Measurements from ENCODE around the gene TBX6. TPM values are rescaled to one million over a fixed set of nuclear protein-coding genes. Genes with fewer than 3 reads are reported as not detected.

Gene TBX6
- total RNA-seq, 1 experiment from 2014 or later: 1.4 TPM

GRCh38 chr16:30051518-30051917, 40.2 kb downstream of the TBX6 start:
- ChIA-PET CTCF (interaction anchor here (0.7 kb wide), 1 partner anchor 122 kb away, joined by 4 read pairs; no protein-coding TSS in a partner anchor), POLR2A (interaction anchor here (0.6 kb wide), 1 partner anchor 130 kb away, joined by 4 read pairs; no protein-coding TSS in a partner anchor), RAD21 (ENCODE audit: low non-redundant PET in 1 of 2, low total read pairs in 2 of 2, uncharacterized antibody in 2 of 2, unreplicated experiment in 2 of 2) (no interaction called here)
- Histone ChIP-seq H3K4me1 (ENCODE audit: control insufficient read depth in 1 of 2, insufficient read depth in 2 of 2, low read length in 2 of 2) (peaks cover 8 to 42% of the 10 kb centered on the region in 2 experiments; a peak in 3 of 4 replicates), H3K79me2 (ENCODE audit: insufficient read depth, low read length) (peaks cover 7% of the 10 kb centered on the region), H3K4me3 (replicated peaks in 1 of 2; ENCODE audit: low read depth in 1 of 2, low read length in 2 of 2) (no peak overlapping the region), H3K4me2 (ENCODE audit: low read length) (peak overlapping the region; percentile 20), H3K36me3 (ENCODE audit: control insufficient read depth in 1 of 2, insufficient read depth in 2 of 2, low read length in 2 of 2) (no peaks in the 10 kb centered on the region), H4K20me1 (ENCODE audit: insufficient read depth) (no peaks in the 10 kb centered on the region), H3K27ac (ENCODE audit: low read depth, low read length) (no peak overlapping the region), H3K9me2 (ENCODE audit: insufficient read depth) (no peaks in the 10 kb centered on the region), H3K9ac (ENCODE audit: low read length) (peak overlapping the region; percentile 30), H3K9me3 (ENCODE audit: control insufficient read depth in 1 of 2, insufficient read depth in 1 of 2, low read depth in 1 of 2, low read length in 2 of 2) (no peaks in the 10 kb centered on the region), H2AFZ (ENCODE audit: low read depth, low read length, poor library complexity, severe bottlenecking) (no peak overlapping the region), H3K27me3 (ENCODE audit: insufficient read depth, low read length) (no peaks in the 10 kb centered on the region)
- BruUV-seq (replicated peaks): no TSS peak
- no peak for DNase-seq (ENCODE audit: low read depth, low spot score)
- no peak for TF ChIP-seq JUND (IDR thresholded peaks at IDR 0.05)
- TF ChIP-seq YY1 (IDR thresholded peaks at IDR 0.05; ENCODE audit: extremely low read depth, insufficient replicate concordance, low read depth, low read length): no peak
- TF ChIP-seq EZH2 (IDR thresholded peaks at IDR 0.05): no peak
- TF ChIP-seq ELF1 (IDR thresholded peaks at IDR 0.05; ENCODE audit: borderline replicate concordance, low read depth): no peak
- no peak for TF ChIP-seq EZH2phosphoT487 (IDR thresholded peaks at IDR 0.05; ENCODE audit: borderline replicate concordance)
- TF ChIP-seq EGR1 (IDR thresholded peaks at IDR 0.05; ENCODE audit: low read depth): no peak
- no peak for TF ChIP-seq SRF (IDR thresholded peaks at IDR 0.05; ENCODE audit: low read depth)
- no peak for TF ChIP-seq ZNF274 (IDR thresholded peaks at IDR 0.05; ENCODE audit: low read depth, low read length)
- no peak for TF ChIP-seq FOSL1 (IDR thresholded peaks at IDR 0.05; ENCODE audit: low read depth)
- TF ChIP-seq RAD21 (IDR thresholded peaks at IDR 0.05; ENCODE audit: low read depth): no peak
- no peak for TF ChIP-seq ZFX (IDR thresholded peaks at IDR 0.05)
- TF ChIP-seq SP1 (IDR thresholded peaks at IDR 0.05; ENCODE audit: low read depth): no peak
- intact Hi-C loops (cut with micrococcal nuclease): no loop called here
- no peak for ATAC-seq

- no peaks in the 10 kb centered on the region for H4K20me1 ChIP-seq (ENCODE audit: insufficient read depth)
- no TSS peak for BruUV-seq (replicated peaks)
- no peak for TF ChIP-seq SP1 (IDR thresholded peaks at IDR 0.05; ENCODE audit: low read depth)
- no peak for TF ChIP-seq MAX (IDR thresholded peaks at IDR 0.05)
- TF ChIP-seq EZH2phosphoT487 (IDR thresholded peaks at IDR 0.05; ENCODE audit: borderline replicate concordance): no peak
- TF ChIP-seq EGR1 (IDR thresholded peaks at IDR 0.05; ENCODE audit: low read depth): no peak
- TF ChIP-seq EZH2 (IDR thresholded peaks at IDR 0.05): no peak
- ATAC-seq (no peak), DNase-seq (ENCODE audit: low read depth, low spot score) (no peak)
- peaks cover 13 to 48% of the 10 kb centered on the region in 2 experiments; a peak in 3 of 4 replicates for H3K4me1 ChIP-seq (ENCODE audit: control insufficient read depth in 1 of 2, insufficient read depth in 2 of 2, low read length in 2 of 2)
- no peaks in the 10 kb centered on the region for H3K9me3 ChIP-seq (ENCODE audit: control insufficient read depth in 1 of 2, insufficient read depth in 1 of 2, low read depth in 1 of 2, low read length in 2 of 2)
- ChIA-PET CTCF (interaction anchor here (2.8 kb wide), 1 partner anchor 17 kb away, joined by 8 read pairs; no protein-coding TSS in a partner anchor), POLR2A (no interaction called here), RAD21 (ENCODE audit: low non-redundant PET in 1 of 2, low total read pairs in 2 of 2, uncharacterized antibody in 2 of 2, unreplicated experiment in 2 of 2) (no interaction called here)
- peaks cover 7% of the 10 kb centered on the region for H3K79me2 ChIP-seq (ENCODE audit: insufficient read depth, low read length)
- no peak overlapping the region for H3K4me3 ChIP-seq (replicated peaks in 1 of 2; ENCODE audit: low read depth in 1 of 2, low read length in 2 of 2)
- H3K27ac ChIP-seq (ENCODE audit: low read depth, low read length): no peak overlapping the region
- H3K4me2 ChIP-seq (ENCODE audit: low read length): no peak overlapping the region
- no peaks in the 10 kb centered on the region for H3K9me2 ChIP-seq (ENCODE audit: insufficient read depth)
- intact Hi-C loops (cut with micrococcal nuclease): no loop called here
- no peak overlapping the region for H3K9ac ChIP-seq (ENCODE audit: low read length)
- no peaks in the 10 kb centered on the region for H3K36me3 ChIP-seq (ENCODE audit: control insufficient read depth in 1 of 2, insufficient read depth in 2 of 2, low read length in 2 of 2)
- H2AFZ ChIP-seq (ENCODE audit: low read depth, low read length, poor library complexity, severe bottlenecking): no peak overlapping the region
- no peaks in the 10 kb centered on the region for H3K27me3 ChIP-seq (ENCODE audit: insufficient read depth, low read length)
Measured at GRCh38 chr16:30049871-30050270, 41.9 kb downstream of the TBX6 start.

All from HCT116 (cell line).